Measurements from ENCODE around the gene MATN1. TPM values are rescaled to one million over a fixed set of nuclear protein-coding genes. Genes with fewer than 3 reads are reported as not detected.
A peak's percentile ranks its signal among the peaks of the same experiment; 100 is the strongest.

The MATN1 gene
- total RNA-seq, 1 donor from 2014 or later: 0.54 TPM

DNA sequence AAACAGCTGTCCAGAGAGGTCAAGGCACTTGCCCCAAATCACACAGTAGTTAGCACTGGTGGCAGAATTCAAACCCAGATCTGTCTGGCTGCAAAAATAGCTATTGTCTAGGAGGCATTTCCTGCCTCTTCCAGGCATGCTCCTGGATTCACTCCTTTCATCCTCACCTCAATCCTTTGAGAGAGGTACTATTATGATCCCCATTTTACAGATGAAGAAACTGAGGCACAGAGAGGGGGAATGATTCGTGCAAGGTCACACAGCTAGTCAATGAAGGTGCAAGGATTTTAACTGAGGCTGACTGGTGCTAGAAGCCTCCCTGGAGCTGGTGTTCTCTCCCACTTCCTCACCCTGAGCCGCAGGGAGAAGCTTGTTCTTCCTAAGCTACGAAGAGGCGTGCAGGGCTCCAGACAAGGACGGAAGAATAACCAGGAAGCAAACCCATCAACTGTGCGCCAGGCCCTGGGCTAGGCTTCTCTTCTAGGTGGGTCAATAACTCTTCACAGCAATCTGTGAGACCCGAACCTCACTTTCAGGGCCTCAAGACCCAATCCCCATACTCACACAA is 34.8 kb upstream of the MATN1 start:
- no peak overlapping the region for H3K4me3 Mint-ChIP-seq
- H3K27ac Mint-ChIP-seq (ENCODE audit: unreplicated experiment): no peak overlapping the region
- H3K4me1 Mint-ChIP-seq: peaks cover 68% of the 10 kb centered on the region
- H3K9me3 Mint-ChIP-seq: no peaks in the 10 kb centered on the region
- H3K36me3 Mint-ChIP-seq (ENCODE audit: low read depth): no peaks in the 10 kb centered on the region
- DNase-seq (ENCODE audit: low read depth, low spot score): no peak
- TF ChIP-seq, protein P1, sequence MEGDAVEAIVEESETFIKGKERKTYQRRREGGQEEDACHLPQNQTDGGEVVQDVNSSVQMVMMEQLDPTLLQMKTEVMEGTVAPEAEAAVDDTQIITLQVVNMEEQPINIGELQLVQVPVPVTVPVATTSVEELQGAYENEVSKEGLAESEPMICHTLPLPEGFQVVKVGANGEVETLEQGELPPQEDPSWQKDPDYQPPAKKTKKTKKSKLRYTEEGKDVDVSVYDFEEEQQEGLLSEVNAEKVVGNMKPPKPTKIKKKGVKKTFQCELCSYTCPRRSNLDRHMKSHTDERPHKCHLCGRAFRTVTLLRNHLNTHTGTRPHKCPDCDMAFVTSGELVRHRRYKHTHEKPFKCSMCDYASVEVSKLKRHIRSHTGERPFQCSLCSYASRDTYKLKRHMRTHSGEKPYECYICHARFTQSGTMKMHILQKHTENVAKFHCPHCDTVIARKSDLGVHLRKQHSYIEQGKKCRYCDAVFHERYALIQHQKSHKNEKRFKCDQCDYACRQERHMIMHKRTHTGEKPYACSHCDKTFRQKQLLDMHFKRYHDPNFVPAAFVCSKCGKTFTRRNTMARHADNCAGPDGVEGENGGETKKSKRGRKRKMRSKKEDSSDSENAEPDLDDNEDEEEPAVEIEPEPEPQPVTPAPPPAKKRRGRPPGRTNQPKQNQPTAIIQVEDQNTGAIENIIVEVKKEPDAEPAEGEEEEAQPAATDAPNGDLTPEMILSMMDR (conservative IDR thresholded peaks at IDR 0.05): no peak
- H3K27me3 Mint-ChIP-seq (ENCODE audit: low read depth): no peaks in the 10 kb centered on the region

- H3K36me3 Mint-ChIP-seq (ENCODE audit: low read depth): no peaks in the 10 kb centered on the region
- H3K27me3 Mint-ChIP-seq (ENCODE audit: low read depth): no peaks in the 10 kb centered on the region
- H3K27ac Mint-ChIP-seq (ENCODE audit: unreplicated experiment): peak within 1 kb of the TSS; percentile 78
- DNase-seq (ENCODE audit: low read depth, low spot score): no peak
- peaks cover 61% of the 10 kb centered on the region for H3K4me1 Mint-ChIP-seq
- peak within 1 kb of the TSS; percentile 14 for H3K4me3 Mint-ChIP-seq
- TF ChIP-seq, protein P1 (conservative IDR thresholded peaks at IDR 0.05): no peak
- no peaks in the 10 kb centered on the region for H3K9me3 Mint-ChIP-seq
Observed at GRCh38 chr1:30757352-30758120, 34.2 kb upstream of the MATN1 start, which contains the start of gene LAPTM5. TSS of gene LAPTM5 (minus strand) at chr1:30757774. CDS start at chr1:30757745, 29 bp downstream.

DNA sequence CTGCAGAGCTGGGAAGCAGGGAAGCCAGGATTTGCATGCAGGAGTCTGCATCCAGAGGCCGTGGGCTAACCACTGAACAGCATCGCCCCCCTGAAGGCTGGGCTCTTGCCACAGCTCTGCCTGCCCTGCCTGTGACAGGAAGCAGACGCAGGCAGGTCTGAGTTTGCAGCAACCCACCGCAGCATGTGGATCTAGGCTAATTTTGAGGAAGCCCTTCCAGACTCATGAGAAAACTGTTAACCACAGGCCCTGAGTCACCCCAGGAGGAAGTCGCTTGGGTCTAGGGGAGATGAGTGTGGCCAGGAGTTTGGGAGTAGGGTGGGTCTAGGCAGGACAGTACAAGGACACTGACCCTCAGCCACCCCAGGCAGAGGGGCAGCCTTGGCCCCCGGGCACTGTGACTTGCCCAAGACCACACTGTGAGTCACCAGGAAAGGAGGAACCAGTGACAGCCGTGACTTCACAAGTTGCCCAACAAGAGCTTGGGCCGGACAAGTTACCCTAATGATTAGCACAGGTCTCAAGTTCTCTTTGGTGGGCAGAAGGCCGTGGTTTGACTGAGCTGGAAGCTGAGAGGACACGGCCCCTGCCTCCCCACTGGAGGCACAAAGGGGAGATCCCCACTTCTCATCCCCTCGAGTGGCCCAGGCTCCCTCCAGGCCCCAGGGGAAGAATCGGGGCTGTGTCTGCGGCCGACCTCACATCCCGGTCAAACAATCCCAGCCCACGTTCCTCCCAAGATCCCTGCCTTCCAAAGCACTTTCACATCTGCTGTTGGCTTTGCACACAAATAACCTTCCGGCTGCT is 33.4 kb upstream of the MATN1 start:
- TF ChIP-seq, protein P1 (conservative IDR thresholded peaks at IDR 0.05): no peak
- peaks cover 55% of the 10 kb centered on the region for H3K4me1 Mint-ChIP-seq
- no peak for DNase-seq (ENCODE audit: low read depth, low spot score)
- H3K4me3 Mint-ChIP-seq: peak overlapping the region; percentile 14
- no peaks in the 10 kb centered on the region for H3K36me3 Mint-ChIP-seq (ENCODE audit: low read depth)
- peak overlapping the region; percentile 78 for H3K27ac Mint-ChIP-seq (ENCODE audit: unreplicated experiment)
- H3K27me3 Mint-ChIP-seq (ENCODE audit: low read depth): no peaks in the 10 kb centered on the region
- H3K9me3 Mint-ChIP-seq: no peaks in the 10 kb centered on the region

GRCh38 chr1:30756206-30756544 is 32.8 kb upstream of the MATN1 start:
- H3K4me3 Mint-ChIP-seq: no peak overlapping the region
- H3K36me3 Mint-ChIP-seq (ENCODE audit: low read depth): no peaks in the 10 kb centered on the region
- H3K27me3 Mint-ChIP-seq (ENCODE audit: low read depth): no peaks in the 10 kb centered on the region
- H3K9me3 Mint-ChIP-seq: no peaks in the 10 kb centered on the region
- TF ChIP-seq, protein P1 (conservative IDR thresholded peaks at IDR 0.05): no peak
- no peak overlapping the region for H3K27ac Mint-ChIP-seq (ENCODE audit: unreplicated experiment)
- DNase-seq (ENCODE audit: low read depth, low spot score): no peak
- H3K4me1 Mint-ChIP-seq: peaks cover 49% of the 10 kb centered on the region

- Mint-ChIP-seq H3K9me3 (no peaks in the 10 kb centered on the region), H3K4me1 (peaks cover 45% of the 10 kb centered on the region), H3K27me3 (ENCODE audit: low read depth) (no peaks in the 10 kb centered on the region), H3K4me3 (no peak overlapping the region), H3K36me3 (ENCODE audit: low read depth) (no peaks in the 10 kb centered on the region), H3K27ac (ENCODE audit: unreplicated experiment) (no peak overlapping the region)
- TF ChIP-seq, protein P1 (conservative IDR thresholded peaks at IDR 0.05): no peak
- no peak for DNase-seq (ENCODE audit: low read depth, low spot score)
Observed at GRCh38 chr1:30755746-30756145, 32.4 kb upstream of the MATN1 start.

Measured in neural crest cell (in vitro differentiated cells).